KMS-11 (cell line): Measurements from ENCODE around the gene DHRS4.
"Not testable (repeated sequence)": the region's sequence is repeated elsewhere in the genome, so short reads cannot be mapped to it uniquely, and the experiment has no call there.

ENCODE experiments used
- H2AFZ ChIP-seq: fragments of 200-600 bp; sonication (generic); 2 replicates; pipeline ENCODE4 v1.6.1; 2016; ENCODE audit warnings: antibody characterized with exemption, mixed run types, low read depth
- H3K27ac ChIP-seq: fragments of 200-600 bp; sonication (generic); 2 replicates; pipeline ENCODE4 v1.6.1; 2016; ENCODE audit warnings: mild to moderate bottlenecking, mixed run types
- H3K27me3 ChIP-seq: fragments of 200-600 bp; sonication (generic); 2 replicates; pipeline ENCODE4 v1.6.1; 2017; ENCODE audit warnings: mild to moderate bottlenecking, low read depth, mixed run types, moderate library complexity; ENCODE audit not compliant: insufficient read depth
- H3K36me3 ChIP-seq: fragments of 200-600 bp; sonication (generic); 2 replicates; pipeline ENCODE4 v1.6.1; 2017; ENCODE audit warnings: mild to moderate bottlenecking, mixed run types; ENCODE audit not compliant: insufficient read depth
- H3K4me1 ChIP-seq: fragments of 200-600 bp; sonication (generic); 2 replicates; pipeline ENCODE4 v1.6.1; 2016; ENCODE audit warnings: mild to moderate bottlenecking, low read depth, mixed run types; ENCODE audit not compliant: poor library complexity, severe bottlenecking
- H3K4me2 ChIP-seq: fragments of 200-600 bp; sonication (generic); 2 replicates; pipeline ENCODE4 v1.7.0; 2016; ENCODE audit warnings: mild to moderate bottlenecking, mixed run types
- H3K4me3 ChIP-seq: fragments of 200-600 bp; sonication (generic); IDR thresholded peaks from 2 replicates; pipeline ENCODE4 v1.6.1; 2017; ENCODE audit warnings: low read depth, low read length, mixed read lengths; ENCODE audit not compliant: insufficient read depth
- H3K79me2 ChIP-seq: fragments of 200-600 bp; sonication (generic); 2 replicates; pipeline ENCODE4 v1.6.1; 2016; ENCODE audit warnings: low read depth, mixed run types; ENCODE audit not compliant: insufficient read depth
- H3K9ac ChIP-seq: fragments of 200-600 bp; sonication (generic); 2 replicates; pipeline ENCODE4 v1.6.1; 2016; ENCODE audit warnings: mild to moderate bottlenecking, mixed run types
- H4K20me1 ChIP-seq: fragments of 200-600 bp; sonication (generic); 2 replicates; pipeline ENCODE4 v1.6.1; 2016; ENCODE audit warnings: mild to moderate bottlenecking, mixed run types; ENCODE audit not compliant: insufficient read depth
- TF ChIP-seq, protein P1 (sequence below): fragments of 200-600 bp; sonication (generic); conservative IDR thresholded peaks from 2 replicates; pipeline ENCODE4 v1.6.1; 2017; ENCODE audit warnings: low read depth, mild to moderate bottlenecking, antibody characterized with exemption, low read length, moderate library complexity, mixed read lengths

The DHRS4 gene

DNA sequence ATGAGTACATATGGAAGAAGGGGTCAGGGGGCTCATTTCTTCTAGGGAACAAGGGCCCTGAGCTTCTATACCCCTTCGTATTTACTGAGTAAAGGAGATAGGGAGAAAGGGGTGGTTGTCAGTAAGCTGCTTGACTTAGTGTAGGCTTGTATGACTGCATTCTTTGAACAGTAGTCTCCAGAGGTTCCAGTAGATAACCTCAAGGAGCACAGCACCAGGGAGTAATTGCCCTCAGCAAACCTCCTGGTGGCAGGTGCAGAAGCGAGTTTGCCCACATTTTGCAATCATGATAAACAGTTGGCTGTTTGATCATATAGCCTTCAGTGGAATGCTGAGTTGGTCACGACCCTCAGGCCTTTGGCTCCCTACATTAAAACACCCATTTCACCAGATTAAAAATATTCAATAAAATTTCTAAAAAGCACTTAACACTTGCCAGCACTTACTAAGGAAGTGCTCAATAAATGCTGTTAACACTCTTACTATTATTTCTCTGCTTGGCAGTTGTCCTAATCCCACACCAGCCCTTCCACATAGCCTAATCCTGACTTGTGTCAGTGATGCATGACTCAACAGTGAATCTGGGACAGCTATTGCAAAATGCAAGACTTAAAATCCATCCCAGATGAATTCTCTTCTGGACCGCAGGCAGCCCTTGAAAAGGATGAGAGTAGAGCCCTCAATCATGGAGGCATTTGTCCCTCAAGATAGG is 31.5 kb downstream of the DHRS4 start:
- Histone ChIP-seq H2AFZ (no peak overlapping the region), H3K4me2 (no peak overlapping the region), H3K4me3 (no peak overlapping the region), H3K4me1 (no peaks in the 10 kb centered on the region), H4K20me1 (no peaks in the 10 kb centered on the region), H3K9ac (no peak overlapping the region), H3K27ac (no peak overlapping the region), H3K36me3 (no peaks in the 10 kb centered on the region), H3K79me2 (no peaks in the 10 kb centered on the region), H3K27me3 (no peaks in the 10 kb centered on the region)
- TF ChIP-seq, protein P1, sequence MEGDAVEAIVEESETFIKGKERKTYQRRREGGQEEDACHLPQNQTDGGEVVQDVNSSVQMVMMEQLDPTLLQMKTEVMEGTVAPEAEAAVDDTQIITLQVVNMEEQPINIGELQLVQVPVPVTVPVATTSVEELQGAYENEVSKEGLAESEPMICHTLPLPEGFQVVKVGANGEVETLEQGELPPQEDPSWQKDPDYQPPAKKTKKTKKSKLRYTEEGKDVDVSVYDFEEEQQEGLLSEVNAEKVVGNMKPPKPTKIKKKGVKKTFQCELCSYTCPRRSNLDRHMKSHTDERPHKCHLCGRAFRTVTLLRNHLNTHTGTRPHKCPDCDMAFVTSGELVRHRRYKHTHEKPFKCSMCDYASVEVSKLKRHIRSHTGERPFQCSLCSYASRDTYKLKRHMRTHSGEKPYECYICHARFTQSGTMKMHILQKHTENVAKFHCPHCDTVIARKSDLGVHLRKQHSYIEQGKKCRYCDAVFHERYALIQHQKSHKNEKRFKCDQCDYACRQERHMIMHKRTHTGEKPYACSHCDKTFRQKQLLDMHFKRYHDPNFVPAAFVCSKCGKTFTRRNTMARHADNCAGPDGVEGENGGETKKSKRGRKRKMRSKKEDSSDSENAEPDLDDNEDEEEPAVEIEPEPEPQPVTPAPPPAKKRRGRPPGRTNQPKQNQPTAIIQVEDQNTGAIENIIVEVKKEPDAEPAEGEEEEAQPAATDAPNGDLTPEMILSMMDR: no peak

DNA sequence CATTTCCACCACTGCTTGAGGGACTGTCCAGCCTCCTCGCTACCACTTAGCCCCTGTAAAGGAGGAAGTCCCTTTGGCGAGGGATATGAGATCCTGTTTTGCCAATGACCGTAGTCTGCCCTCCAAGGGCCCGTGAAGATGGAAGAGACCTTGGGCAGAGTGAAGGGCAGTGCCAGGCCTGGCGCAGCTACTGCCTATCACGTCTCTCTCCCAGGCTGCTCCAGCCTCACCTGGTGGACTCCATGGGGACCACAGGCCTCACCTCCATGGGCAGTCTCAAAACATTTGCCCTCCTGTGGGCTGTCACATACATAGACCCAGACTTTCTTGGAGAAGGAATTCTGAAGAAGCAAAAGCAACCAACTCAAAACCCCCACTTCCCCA is 34.6 kb downstream of the DHRS4 start:
- H3K4me2 ChIP-seq, H3K36me3 ChIP-seq, H4K20me1 ChIP-seq, H3K4me3 ChIP-seq, H3K79me2 ChIP-seq, H2AFZ ChIP-seq, H3K27ac ChIP-seq, H3K4me1 ChIP-seq, H3K9ac ChIP-seq, H3K27me3 ChIP-seq: not testable (repeated sequence)

DNA sequence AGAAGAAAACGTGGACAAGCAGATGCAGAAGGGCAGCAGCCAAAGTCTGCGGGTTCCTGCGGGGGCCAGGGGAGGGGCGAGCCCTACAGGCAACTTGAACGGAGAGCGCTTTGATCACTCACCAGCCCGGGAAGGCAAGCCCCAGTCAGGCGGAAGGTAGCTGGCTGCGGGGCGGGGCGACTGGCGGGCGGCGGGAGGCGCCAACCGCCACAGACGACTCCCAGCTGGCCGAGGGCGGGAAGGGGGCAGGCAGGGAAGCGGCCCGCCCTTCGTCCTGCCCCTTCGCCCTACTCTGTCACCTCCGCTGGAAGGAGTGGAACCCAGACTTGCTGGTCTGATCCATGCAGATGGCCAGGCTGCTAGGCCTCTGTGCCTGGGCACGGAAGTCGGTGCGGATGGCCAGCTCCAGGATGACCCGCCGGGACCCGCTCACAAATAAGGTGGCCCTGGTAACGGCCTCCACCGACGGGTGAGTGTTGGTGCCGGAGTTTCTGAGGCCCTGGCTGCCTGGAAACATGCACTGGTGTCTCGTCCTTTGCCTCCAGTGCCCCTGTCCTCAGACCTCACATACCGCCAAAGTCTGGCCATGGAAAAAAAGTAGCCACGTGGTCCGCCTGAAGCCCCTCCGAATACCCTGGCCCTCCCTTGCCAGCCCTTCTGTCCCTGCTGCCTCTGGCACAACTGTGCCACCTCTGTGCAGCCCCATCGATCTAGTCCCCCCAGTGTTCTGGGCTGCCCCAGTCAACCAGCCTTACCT is 35.2 kb downstream of the DHRS4 start, which contains the start of gene DHRS4L2:
Gene DHRS4L2, plus strand, starts transcription at position 323 of the 757 bp plus-strand sequence. Its CDS starts 19 bp downstream, at position 342.
- H3K4me3 ChIP-seq: not testable (repeated sequence)

DNA sequence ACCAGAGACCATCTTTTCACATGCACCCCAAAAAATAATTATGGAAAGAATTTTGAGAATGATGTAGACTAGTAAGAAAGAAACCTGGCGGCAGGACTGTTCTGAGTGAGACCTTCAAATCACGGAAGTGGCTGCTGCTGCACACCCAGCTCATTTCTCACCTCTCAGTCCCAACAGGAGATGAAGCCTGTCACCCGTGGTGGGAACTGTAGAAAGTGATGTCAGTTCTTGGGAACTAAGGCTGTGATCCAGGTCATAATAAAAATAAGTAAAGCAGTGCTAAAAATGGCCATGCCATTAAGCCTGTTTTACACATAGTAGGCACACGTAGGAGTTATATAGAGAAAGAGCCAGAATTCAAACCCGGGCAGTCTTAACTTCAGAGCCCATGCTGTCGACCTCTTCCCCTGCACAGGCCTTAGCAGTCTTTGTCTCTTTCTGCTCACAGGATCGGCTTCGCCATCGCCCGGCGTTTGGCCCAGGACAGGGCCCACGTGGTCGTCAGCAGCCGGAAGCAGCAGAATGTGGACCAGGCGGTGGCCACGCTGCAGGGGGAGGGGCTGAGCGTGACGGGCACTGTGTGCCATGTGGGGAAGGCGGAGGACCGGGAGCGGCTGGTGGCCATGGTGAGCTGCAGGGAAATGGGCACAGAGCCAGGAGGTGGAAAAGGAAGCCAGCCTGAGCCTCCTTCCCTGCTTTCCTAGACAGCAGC is 36.3 kb downstream of the DHRS4 start:
- not testable (repeated sequence) for H3K27me3 ChIP-seq, H3K4me2 ChIP-seq, H3K4me1 ChIP-seq, H3K36me3 ChIP-seq, H3K4me3 ChIP-seq, H3K9ac ChIP-seq, H2AFZ ChIP-seq, H3K79me2 ChIP-seq, H3K27ac ChIP-seq, H4K20me1 ChIP-seq

More for the DNA sequence above, 35.2 kb downstream of the DHRS4 start, which contains the start of gene DHRS4L2:
- not testable (repeated sequence) for H3K36me3 ChIP-seq, H4K20me1 ChIP-seq, H3K4me1 ChIP-seq, H3K4me2 ChIP-seq, H3K27me3 ChIP-seq, H3K27ac ChIP-seq, H3K79me2 ChIP-seq, H2AFZ ChIP-seq
- H3K9ac ChIP-seq: peak within 1 kb of the TSS; percentile 42; the same call in 1 of the 2 replicates

DNA sequence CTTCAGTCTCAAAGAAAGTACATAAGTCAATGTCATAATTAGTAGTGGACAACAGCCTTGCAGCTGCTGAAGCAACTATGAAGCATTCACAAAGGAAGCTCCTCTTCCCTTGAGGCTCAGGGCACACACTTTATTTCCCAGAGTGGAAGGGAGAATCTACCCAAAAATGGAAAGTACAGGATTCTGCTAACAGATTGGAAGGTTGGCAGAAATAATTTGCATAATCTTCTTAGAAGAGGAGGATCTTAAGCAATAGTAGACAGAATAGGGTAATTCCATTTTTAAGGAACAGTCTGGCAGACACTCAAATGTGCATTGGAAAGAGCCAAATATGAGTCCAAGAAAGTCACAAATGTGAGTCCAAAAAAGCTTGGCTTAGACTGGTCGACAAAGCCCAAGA is 37.4 kb downstream of the DHRS4 start:
- H3K4me1 ChIP-seq, H3K27ac ChIP-seq, H3K79me2 ChIP-seq, H3K4me3 ChIP-seq, H3K36me3 ChIP-seq, H3K27me3 ChIP-seq, H4K20me1 ChIP-seq, H3K4me2 ChIP-seq, H3K9ac ChIP-seq, H2AFZ ChIP-seq: not testable (repeated sequence)

DNA sequence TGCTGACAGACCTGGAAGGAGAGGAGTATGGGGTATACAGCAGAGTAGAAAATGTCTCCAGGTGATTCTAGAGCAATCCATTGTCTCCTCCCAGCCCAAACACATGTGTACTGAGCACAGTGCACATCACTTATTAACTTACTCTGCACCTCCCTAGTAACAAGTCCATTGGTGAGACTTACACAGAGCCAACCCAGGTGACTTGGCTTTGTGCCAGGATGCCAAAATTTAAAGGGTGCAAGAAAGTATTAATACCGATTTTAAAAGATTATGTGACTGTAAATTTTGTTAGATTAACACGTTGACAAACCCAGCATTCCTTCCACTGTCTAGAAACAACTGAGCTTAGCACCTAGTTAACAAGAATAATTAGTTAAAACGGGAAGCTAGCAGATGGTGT is 39.5 kb downstream of the DHRS4 start:
- not testable (repeated sequence) for H3K4me1 ChIP-seq, H3K4me2 ChIP-seq, H3K79me2 ChIP-seq, H4K20me1 ChIP-seq, H3K9ac ChIP-seq, H3K36me3 ChIP-seq, H3K4me3 ChIP-seq, H3K27me3 ChIP-seq, H2AFZ ChIP-seq, H3K27ac ChIP-seq

DNA sequence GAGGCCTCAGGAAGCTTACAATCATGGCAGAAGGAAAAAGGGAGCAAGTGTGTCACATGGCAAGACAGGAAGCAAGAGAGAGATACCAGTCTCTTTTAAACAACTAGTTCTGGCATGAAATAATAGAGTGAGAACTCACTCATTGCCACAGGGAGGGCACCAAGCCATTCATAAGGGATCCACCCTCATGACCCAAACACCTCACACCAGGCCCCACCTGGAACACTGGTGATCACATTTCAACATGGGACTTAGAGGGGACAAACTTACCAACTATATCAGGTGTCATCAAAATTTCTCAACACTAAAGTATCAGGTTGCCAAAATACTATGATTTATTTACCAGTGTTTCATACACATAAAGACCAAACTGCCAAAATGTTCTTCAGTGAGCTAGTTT is 42.4 kb downstream of the DHRS4 start:
- not testable (repeated sequence) for H3K4me1 ChIP-seq, H3K79me2 ChIP-seq, H4K20me1 ChIP-seq, H3K36me3 ChIP-seq, H2AFZ ChIP-seq, H3K4me3 ChIP-seq, H3K27ac ChIP-seq, H3K9ac ChIP-seq, H3K27me3 ChIP-seq, H3K4me2 ChIP-seq

DNA sequence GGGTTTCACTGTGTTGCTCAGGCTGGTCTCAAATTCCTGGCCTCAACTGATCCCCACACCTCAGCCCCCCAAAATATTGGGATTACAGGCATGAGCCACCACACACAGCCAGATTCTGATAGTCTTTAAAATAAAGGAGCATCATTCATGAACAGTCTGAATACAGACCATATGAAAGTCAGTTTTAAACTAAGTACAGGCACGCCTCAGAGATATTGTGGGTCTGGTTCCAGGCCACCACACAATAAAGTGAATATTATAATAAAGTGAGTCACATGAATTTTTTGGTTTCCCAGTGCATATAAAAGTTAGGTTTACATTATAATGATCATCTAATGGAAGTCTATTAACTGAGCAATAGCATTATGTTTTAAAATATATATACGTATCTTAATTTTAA is 43.3 kb downstream of the DHRS4 start:
- H4K20me1 ChIP-seq, H3K9ac ChIP-seq, H3K4me2 ChIP-seq, H3K27ac ChIP-seq, H3K36me3 ChIP-seq, H3K4me1 ChIP-seq, H3K27me3 ChIP-seq, H2AFZ ChIP-seq, H3K4me3 ChIP-seq, H3K79me2 ChIP-seq: not testable (repeated sequence)

DNA sequence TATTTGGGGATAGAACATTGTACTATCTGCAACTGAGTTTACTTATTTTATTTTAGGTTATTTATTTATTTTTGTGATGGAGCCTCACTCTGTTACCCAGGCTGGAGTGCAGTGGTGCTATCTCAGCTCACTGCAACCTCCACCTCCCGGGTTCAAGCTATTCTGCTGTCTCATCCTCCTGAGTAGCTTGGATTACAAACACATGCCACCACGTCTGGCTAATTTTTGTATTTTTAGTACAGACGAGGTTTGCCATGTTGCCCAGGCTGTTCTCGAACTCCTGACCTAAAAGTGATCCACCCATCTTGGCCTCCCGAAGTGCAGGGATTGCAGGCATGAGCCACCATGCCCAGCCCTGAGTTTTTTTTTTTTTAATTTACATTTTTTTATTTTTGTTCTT is 46.1 kb downstream of the DHRS4 start:
- not testable (repeated sequence) for H3K27ac ChIP-seq, H3K36me3 ChIP-seq, H3K4me3 ChIP-seq, H3K9ac ChIP-seq, H3K27me3 ChIP-seq, H4K20me1 ChIP-seq, H3K4me1 ChIP-seq, H3K4me2 ChIP-seq, H3K79me2 ChIP-seq, H2AFZ ChIP-seq
